HCT116 (cell line): ENCODE data around the gene RCBTB2. TPM values are rescaled to one million over a fixed set of nuclear protein-coding genes. Genes with fewer than 3 reads are reported as not detected.

Experiments used
- ATAC-seq: fragments of 200-7000 bp; cut with Tn5 transposase; 2 replicates; pipeline ENCODE4 v1.9.1; 2020; ENCODE audit warnings: mild to moderate bottlenecking, moderate library complexity
- BruUV-seq: library from RNA; stranded (reverse); fragments of 400-500 nt; replicated peaks from 2 replicates; lab custom pipeline; 2021; lab: Mats Ljungman, UMichigan
- CTCF ChIA-PET: fragments of 300-600 bp; sonication (Branson Sonifier 250); formaldehyde crosslinking; loops from one replicate; lab custom pipeline; 2021; ENCODE audit warnings: antibody characterized with exemption; lab: Charles Lee
- POLR2A ChIA-PET: fragments of 300-600, 350-600 bp; sonication (Branson Sonifier 250); formaldehyde crosslinking; loops from one replicate; lab custom pipeline; 2021; ENCODE audit warnings: antibody characterized with exemption; lab: Charles Lee
- RAD21 ChIA-PET, 2 experiments: fragments of 300-600 bp; sonication (Branson Sonifier 250); formaldehyde crosslinking; loops; one replicate each; lab custom pipeline; 2023; ENCODE audit warnings: low total read pairs in 2 of 2; ENCODE audit not compliant: uncharacterized antibody in 2 of 2, unreplicated experiment in 2 of 2, low non-redundant PET in 1 of 2; lab: Charles Lee
- DNase-seq: peaks from one replicate; pipeline ENCODE4 v3.0.0-alpha.2; 2010; ENCODE audit warnings: low read depth, low spot score
- H2AFZ ChIP-seq: fragments of 200-600 bp; shearing (Covaris generic), sonication (generic); 2 replicates; pipeline ENCODE4 v1.6.1; 2017; ENCODE audit warnings: low read depth, mixed run types, mixed read lengths, antibody characterized with exemption, low read length; ENCODE audit not compliant: poor library complexity, severe bottlenecking
- H3K27ac ChIP-seq: 2 replicates; pipeline ENCODE4 v1.5.1; 2012; ENCODE audit warnings: low read depth, low read length
- H3K27me3 ChIP-seq: fragments of 200-600 bp; sonication (generic); 2 replicates; pipeline ENCODE4 v1.6.1; 2016; ENCODE audit warnings: mixed run types, low read length, mixed read lengths; ENCODE audit not compliant: insufficient read depth
- H3K36me3 ChIP-seq, 2 experiments: fragments of 200-500 bp in 1 of 2; fragments of 200-600 bp in 1 of 2; sonication (Bioruptor generic) in 1 of 2; sonication (generic) in 1 of 2; 2 replicates each; pipeline versions ENCODE4 v1.5.1 to v1.6.1; 2014 to 2016; ENCODE audit warnings: low read length in 2 of 2, inconsistent platforms in 1 of 2, mixed read lengths in 1 of 2, mixed run types in 1 of 2; ENCODE audit not compliant: insufficient read depth in 2 of 2, control insufficient read depth in 1 of 2
- H3K4me1 ChIP-seq, 2 experiments: fragments of 200-600 bp in 1 of 2; sonication (generic) in 1 of 2; 2 replicates each; pipeline versions ENCODE4 v1.5.1 to v1.6.1; 2012 to 2017; ENCODE audit warnings: low read length in 2 of 2, inconsistent platforms in 1 of 2, mild to moderate bottlenecking in 1 of 2, mixed read lengths in 1 of 2, mixed run types in 1 of 2, moderate library complexity in 1 of 2; ENCODE audit not compliant: insufficient read depth in 2 of 2, control insufficient read depth in 1 of 2
- H3K4me2 ChIP-seq: fragments of 200-600 bp; sonication (generic); 2 replicates; pipeline ENCODE4 v1.6.1; 2017; ENCODE audit warnings: mixed run types, low read length, mixed read lengths
- H3K4me3 ChIP-seq, 2 experiments: fragments of 200-600 bp in 1 of 2; sonication (generic) in 1 of 2; replicated peaks in 1 of 2; 2 replicates each; pipeline ENCODE4 v1.5.1; 2011 to 2016; ENCODE audit warnings: low read length in 2 of 2, control low read depth in 1 of 2, low read depth in 1 of 2, mild to moderate bottlenecking in 1 of 2, mixed read lengths in 1 of 2, mixed run types in 1 of 2
- H3K79me2 ChIP-seq: fragments of 200-600 bp; sonication (generic); 2 replicates; pipeline ENCODE4 v1.6.1; 2017; ENCODE audit warnings: mild to moderate bottlenecking, mixed run types, low read length, moderate library complexity, mixed read lengths; ENCODE audit not compliant: insufficient read depth
- H3K9ac ChIP-seq: fragments of 200-600 bp; sonication (generic); 2 replicates; pipeline ENCODE4 v1.6.1; 2016; ENCODE audit warnings: low read length, mixed read lengths
- H3K9me2 ChIP-seq: fragments of 200-600 bp; sonication (generic), shearing (Covaris generic); 2 replicates; pipeline ENCODE4 v1.6.1; 2017; ENCODE audit warnings: mixed run types, mild to moderate bottlenecking, moderate library complexity; ENCODE audit not compliant: insufficient read depth
- H3K9me3 ChIP-seq, 2 experiments: fragments of 200-500 bp in 1 of 2; fragments of 200-600 bp in 1 of 2; sonication (Bioruptor generic) in 1 of 2; sonication (generic) in 1 of 2; 2 replicates each; pipeline ENCODE4 v1.6.1; 2014 to 2017; ENCODE audit warnings: low read length in 2 of 2, mixed read lengths in 2 of 2, inconsistent platforms in 1 of 2, low read depth in 1 of 2, mild to moderate bottlenecking in 1 of 2, mixed run types in 1 of 2, moderate library complexity in 1 of 2; ENCODE audit not compliant: control insufficient read depth in 1 of 2, insufficient read depth in 1 of 2
- H4K20me1 ChIP-seq: fragments of 200-600 bp; sonication (generic), shearing (Covaris generic); 2 replicates; pipeline ENCODE4 v1.6.1; 2017; ENCODE audit warnings: mixed run types, mild to moderate bottlenecking, moderate library complexity; ENCODE audit not compliant: insufficient read depth
- ATF3 ChIP-seq: IDR thresholded peaks from 2 replicates; pipeline ENCODE4 v1.6.1; 2012
- CBX3 ChIP-seq: IDR thresholded peaks from 2 replicates; pipeline ENCODE4 v1.6.1; 2012; ENCODE audit warnings: low read depth
- CTCF ChIP-seq, 3 experiments: fragments of 200-600 bp in 1 of 3; sonication (generic) in 1 of 3; IDR thresholded peaks in 2 of 3; conservative IDR thresholded peaks in 1 of 3; 2 replicates each; pipeline ENCODE4 v1.5.1; 2012 to 2017; ENCODE audit warnings: low read depth in 2 of 3, low read length in 2 of 3, antibody characterized with exemption in 1 of 3, borderline replicate concordance in 1 of 3, control low read depth in 1 of 3, mild to moderate bottlenecking in 1 of 3, mixed read lengths in 1 of 3, mixed run types in 1 of 3, moderate library complexity in 1 of 3; ENCODE audit not compliant: insufficient read depth in 1 of 3
- EGR1 ChIP-seq: IDR thresholded peaks from 2 replicates; pipeline ENCODE4 v1.6.1; 2012; ENCODE audit warnings: low read depth
- ELF1 ChIP-seq: IDR thresholded peaks from 2 replicates; pipeline ENCODE4 v1.6.1; 2012; ENCODE audit warnings: low read depth, borderline replicate concordance
- EZH2 ChIP-seq: fragments of 200-600 bp; sonication (generic); IDR thresholded peaks from 2 replicates; pipeline ENCODE4 v1.6.1; 2017; ENCODE audit warnings: antibody characterized with exemption, mixed run types
- EZH2phosphoT487 ChIP-seq: fragments of 200-600 bp; IDR thresholded peaks from 2 replicates; pipeline ENCODE4 v1.6.1; 2018; ENCODE audit warnings: antibody characterized with exemption, borderline replicate concordance
- FOSL1 ChIP-seq: IDR thresholded peaks from 2 replicates; pipeline ENCODE4 v1.6.1; 2012; ENCODE audit warnings: low read depth
- JUND ChIP-seq: IDR thresholded peaks from 2 replicates; pipeline ENCODE4 v1.6.1; 2012
- MAX ChIP-seq: IDR thresholded peaks from 2 replicates; pipeline ENCODE4 v1.6.1; 2012
- POLR2AphosphoS5 ChIP-seq: IDR thresholded peaks from 2 replicates; pipeline ENCODE4 v1.6.1; 2011; ENCODE audit warnings: mild to moderate bottlenecking, low read depth, low read length, moderate library complexity
- RAD21 ChIP-seq: IDR thresholded peaks from 2 replicates; pipeline ENCODE4 v1.6.1; 2012; ENCODE audit warnings: low read depth, mild to moderate bottlenecking
- REST ChIP-seq: IDR thresholded peaks from 2 replicates; pipeline ENCODE4 v1.6.1; 2012; ENCODE audit warnings: low read depth
- SIN3A ChIP-seq: IDR thresholded peaks from 2 replicates; pipeline ENCODE4 v1.6.1; 2012; ENCODE audit warnings: low read depth
- SP1 ChIP-seq: IDR thresholded peaks from 2 replicates; pipeline ENCODE4 v1.6.1; 2012; ENCODE audit warnings: low read depth
- TCF7L2 ChIP-seq: IDR thresholded peaks from 2 replicates; pipeline ENCODE4 v1.7.0; 2011; ENCODE audit warnings: borderline replicate concordance, inconsistent platforms; ENCODE audit not compliant: insufficient read depth, insufficient read length; ENCODE audit errors: extremely low read depth
- YY1 ChIP-seq: IDR thresholded peaks from 2 replicates; pipeline ENCODE4 v1.6.1; 2011; ENCODE audit warnings: low read length, low read depth, moderate library complexity, mild to moderate bottlenecking; ENCODE audit not compliant: insufficient replicate concordance; ENCODE audit errors: extremely low read depth
- ZBTB33 ChIP-seq: IDR thresholded peaks from 2 replicates; pipeline ENCODE4 v1.6.1; 2011; ENCODE audit warnings: mild to moderate bottlenecking, low read length, moderate library complexity; ENCODE audit not compliant: insufficient replicate concordance; ENCODE audit errors: extremely low read depth
- ZFX ChIP-seq: fragments of 450-650 bp; IDR thresholded peaks from 2 replicates; pipeline ENCODE4 v1.6.1; 2017
- ZNF274 ChIP-seq: fragments of 200-500 bp; sonication (Bioruptor generic); IDR thresholded peaks from 2 replicates; pipeline ENCODE4 v1.6.1; 2014; ENCODE audit warnings: mild to moderate bottlenecking, low read depth, low read length, inconsistent platforms
- intact Hi-C: fragments of 100-400 bp; cut with micrococcal nuclease; formaldehyde crosslinking; loops from 2 replicates; pipeline ENCODE4 v1.10.0; 2022
- total RNA-seq: library from RNA; stranded (reverse); gene quantifications from one replicate; pipeline ENCODE4 v1.2.1, GENCODE V29; 2021; ENCODE audit not compliant: unreplicated experiment

RCBTB2 gene
- total RNA-seq, 1 experiment from 2014 or later, result 1.3 TPM

- H3K9ac ChIP-seq, result no peak overlapping the region
- intact Hi-C loops, result loop anchor here (1.0 to 2.0 kb wide), 3 partner anchors 247 to 782 kb away; no protein-coding TSS in a partner anchor
- ChIA-PET RAD21 (interaction anchor here in 1 of 2 experiments (0.6 to 2.0 kb wide), 3 partner anchors 247 to 454 kb away, joined by 3 to 7 read pairs (median 5); no protein-coding TSS in a partner anchor), POLR2A (no interaction called here), CTCF (interaction anchor here (1.1 to 4.2 kb wide), 10 partner anchors 8 to 782 kb away, joined by 3 to 65 read pairs (median 4); partner anchors contain the start of gene NUDT15)
- no peaks in the 10 kb centered on the region for H4K20me1 ChIP-seq
- peak overlapping the region; percentile 14 for H2AFZ ChIP-seq
- H3K4me2 ChIP-seq, result no peak overlapping the region
- no peaks in the 10 kb centered on the region for H3K9me2 ChIP-seq
- H3K4me1 ChIP-seq, result peaks cover 0 to 2% of the 10 kb centered on the region in 2 experiments; a peak in 2 of 4 replicates
- no peak for TF ChIP-seq ZFX
- no peak for TF ChIP-seq CTCF (IDR thresholded peaks at IDR 0.05 in 2 of 3, conservative IDR thresholded peaks at IDR 0.05 in 1 of 3; ENCODE audit: borderline replicate concordance in 1 of 3, insufficient read depth in 1 of 3, low read depth in 2 of 3, low read length in 2 of 3)
- no peak for TF ChIP-seq YY1
- TF ChIP-seq REST, result no peak
- no peak for TF ChIP-seq FOSL1
- TF ChIP-seq ATF3, result no peak
- no peak for TF ChIP-seq MAX
- no peak for TF ChIP-seq JUND
- TF ChIP-seq ZBTB33, result no peak
- no peak for TF ChIP-seq ELF1
- TF ChIP-seq EZH2, result no peak
- no peak for TF ChIP-seq ZNF274
- TF ChIP-seq RAD21, result no peak
- TF ChIP-seq TCF7L2, result no peak
- TF ChIP-seq SIN3A, result no peak
- TF ChIP-seq CBX3, result no peak
- no peak for TF ChIP-seq POLR2AphosphoS5
- TF ChIP-seq EZH2phosphoT487, result no peak
- TF ChIP-seq EGR1, result no peak
- TF ChIP-seq SP1, result no peak
- BruUV-seq, result no TSS peak
- H3K9me3 ChIP-seq, result no peaks in the 10 kb centered on the region
- H3K4me3 ChIP-seq, result no peak overlapping the region
- no peak for ATAC-seq
- DNase-seq, result no peak
- H3K27me3 ChIP-seq, result no peaks in the 10 kb centered on the region
- no peaks in the 10 kb centered on the region for H3K36me3 ChIP-seq
- no peaks in the 10 kb centered on the region for H3K79me2 ChIP-seq
- H3K27ac ChIP-seq, result no peak overlapping the region
Measured at GRCh38 chr13:48580896-48581295, 48.0 kb upstream of the RCBTB2 start.
